K562 (cell line): ENCODE data around the gene AIG1.

Source experiments
- CBFB ChIP-seq: sonication (generic); formaldehyde crosslinking; IDR thresholded peaks from 2 replicates; pipeline ENCODE4 v1.4.0; 2020; ENCODE audit warnings: mild to moderate bottlenecking, missing genetic modification reagents
- CREB1 ChIP-seq, 2 experiments: sonication (generic) in 1 of 2; formaldehyde crosslinking in 1 of 2; IDR thresholded peaks; 2 replicates each; pipeline versions ENCODE4 v1.6.1 to v1.8.0; 2012 to 2022; ENCODE audit warnings: inconsistent platforms in 1 of 2, mild to moderate bottlenecking in 1 of 2, missing genetic modification reagents in 1 of 2, moderate library complexity in 1 of 2
- HDGF ChIP-seq: fragments of 450-650 bp; IDR thresholded peaks from 2 replicates; pipeline ENCODE4 v1.6.1; 2016
- KLF1 ChIP-seq: fragments of 450-650 bp; IDR thresholded peaks from 2 replicates; pipeline ENCODE4 v1.6.1; 2016; ENCODE audit warnings: missing genetic modification characterization, missing compliant biosample characterization
- MCM3 ChIP-seq: fragments of 450-650 bp; IDR thresholded peaks from 2 replicates; pipeline ENCODE4 v1.6.1; 2016
- MCM7 ChIP-seq, 2 experiments: fragments of 450-650 bp; IDR thresholded peaks; 2 replicates each; pipeline ENCODE4 v1.6.1; 2016 to 2018
- POLR2A ChIP-seq: fragments of 450-650 bp; conservative IDR thresholded peaks from 2 replicates; pipeline ENCODE4 v1.6.1; 2016
- POLR2AphosphoS5 ChIP-seq: IDR thresholded peaks from 2 replicates; pipeline ENCODE4 v1.6.1; 2011; ENCODE audit warnings: mild to moderate bottlenecking, low read depth, low read length, moderate library complexity; ENCODE audit not compliant: control insufficient read depth, insufficient read depth
- RAD51 ChIP-seq: fragments of 450-650 bp; IDR thresholded peaks from 2 replicates; pipeline ENCODE4 v1.7.1; 2016; ENCODE audit warnings: low read depth, mild to moderate bottlenecking, borderline replicate concordance
- RB1 ChIP-seq: fragments of 450-650 bp; IDR thresholded peaks from 2 replicates; pipeline ENCODE4 v1.6.1; 2017; ENCODE audit warnings: low read depth, mild to moderate bottlenecking
- TF ChIP-seq, protein P1 (sequence below): fragments of 450-650 bp; IDR thresholded peaks from 2 replicates; pipeline ENCODE4 v1.6.1; 2016; ENCODE audit warnings: antibody characterized with exemption
- TF ChIP-seq, protein P2 (sequence below), 3 experiments: IDR thresholded peaks in 2 of 3; conservative IDR thresholded peaks in 1 of 3; 2 replicates each; pipeline ENCODE4 v1.5.1; 2011 to 2012; ENCODE audit warnings: low read length in 3 of 3, mild to moderate bottlenecking in 3 of 3, control low read depth in 2 of 3, improper control_type of control experiment in 1 of 3, inconsistent platforms in 1 of 3, low read depth in 1 of 3, mixed read lengths in 1 of 3, moderate library complexity in 1 of 3; ENCODE audit not compliant: insufficient read depth in 2 of 3
- TF ChIP-seq, protein P3 (sequence below), 2 experiments: fragments of 450-650 bp; formaldehyde crosslinking in 1 of 2; IDR thresholded peaks; 2 replicates each; pipeline versions ENCODE4 v1.4.0 to v1.6.1; 2014 to 2020; ENCODE audit warnings: mild to moderate bottlenecking in 2 of 2, borderline replicate concordance in 1 of 2, low read depth in 1 of 2

DNA sequence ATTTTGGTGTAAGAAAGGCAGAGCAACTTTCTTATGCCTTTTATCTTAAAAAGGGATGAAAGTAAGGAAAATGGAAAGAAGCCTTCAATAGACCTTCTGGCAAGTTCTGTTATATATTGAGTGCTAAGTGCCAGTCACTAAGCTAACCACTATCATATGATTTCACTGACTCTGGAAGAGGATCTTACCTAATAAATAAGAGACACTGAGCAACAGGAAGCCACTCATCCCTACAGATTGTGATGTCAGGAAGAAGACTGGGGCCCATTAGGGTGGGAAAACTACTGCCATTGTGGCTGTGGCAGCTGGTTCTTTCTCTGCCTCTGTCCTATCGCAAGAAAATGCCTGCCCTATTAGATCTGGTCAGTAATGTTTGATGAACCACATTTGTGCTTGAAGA is 89.6 kb downstream of the AIG1 start:
- TF ChIP-seq RAD51 (no peak), POLR2AphosphoS5 (no peak), MCM3 (no peak), CBFB (CRISPR knock-in tag) (no peak), RB1 (no peak), KLF1 (no peak), POLR2A (no peak), HDGF (no peak), MCM7 (IDR thresholded peaks at IDR 0.05) (no peak), CREB1 (IDR thresholded peaks at IDR 0.05) (no peak), CREB1 (CRISPR knock-in tag; IDR thresholded peaks at IDR 0.05) (no peak)
- TF ChIP-seq, protein P1, sequence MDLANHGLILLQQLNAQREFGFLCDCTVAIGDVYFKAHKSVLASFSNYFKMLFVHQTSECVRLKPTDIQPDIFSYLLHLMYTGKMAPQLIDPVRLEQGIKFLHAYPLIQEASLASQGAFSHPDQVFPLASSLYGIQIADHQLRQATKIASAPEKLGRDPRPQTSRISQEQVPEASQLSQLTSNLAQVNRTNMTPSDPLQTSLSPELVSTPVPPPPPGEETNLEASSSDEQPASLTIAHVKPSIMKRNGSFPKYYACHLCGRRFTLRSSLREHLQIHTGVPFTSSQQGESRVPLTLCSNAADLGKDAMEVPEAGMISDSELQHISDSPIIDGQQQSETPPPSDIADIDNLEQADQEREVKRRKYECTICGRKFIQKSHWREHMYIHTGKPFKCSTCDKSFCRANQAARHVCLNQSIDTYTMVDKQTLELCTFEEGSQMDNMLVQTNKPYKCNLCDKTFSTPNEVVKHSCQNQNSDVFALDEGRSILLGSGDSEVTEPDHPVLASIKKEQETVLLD: no peak
- TF ChIP-seq, protein P2, sequence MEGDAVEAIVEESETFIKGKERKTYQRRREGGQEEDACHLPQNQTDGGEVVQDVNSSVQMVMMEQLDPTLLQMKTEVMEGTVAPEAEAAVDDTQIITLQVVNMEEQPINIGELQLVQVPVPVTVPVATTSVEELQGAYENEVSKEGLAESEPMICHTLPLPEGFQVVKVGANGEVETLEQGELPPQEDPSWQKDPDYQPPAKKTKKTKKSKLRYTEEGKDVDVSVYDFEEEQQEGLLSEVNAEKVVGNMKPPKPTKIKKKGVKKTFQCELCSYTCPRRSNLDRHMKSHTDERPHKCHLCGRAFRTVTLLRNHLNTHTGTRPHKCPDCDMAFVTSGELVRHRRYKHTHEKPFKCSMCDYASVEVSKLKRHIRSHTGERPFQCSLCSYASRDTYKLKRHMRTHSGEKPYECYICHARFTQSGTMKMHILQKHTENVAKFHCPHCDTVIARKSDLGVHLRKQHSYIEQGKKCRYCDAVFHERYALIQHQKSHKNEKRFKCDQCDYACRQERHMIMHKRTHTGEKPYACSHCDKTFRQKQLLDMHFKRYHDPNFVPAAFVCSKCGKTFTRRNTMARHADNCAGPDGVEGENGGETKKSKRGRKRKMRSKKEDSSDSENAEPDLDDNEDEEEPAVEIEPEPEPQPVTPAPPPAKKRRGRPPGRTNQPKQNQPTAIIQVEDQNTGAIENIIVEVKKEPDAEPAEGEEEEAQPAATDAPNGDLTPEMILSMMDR (IDR thresholded peaks at IDR 0.05 in 2 of 3, conservative IDR thresholded peaks at IDR 0.05 in 1 of 3; ENCODE audit: insufficient read depth in 2 of 3, low read depth in 1 of 3, low read length in 3 of 3): no peak
- TF ChIP-seq, protein P3, sequence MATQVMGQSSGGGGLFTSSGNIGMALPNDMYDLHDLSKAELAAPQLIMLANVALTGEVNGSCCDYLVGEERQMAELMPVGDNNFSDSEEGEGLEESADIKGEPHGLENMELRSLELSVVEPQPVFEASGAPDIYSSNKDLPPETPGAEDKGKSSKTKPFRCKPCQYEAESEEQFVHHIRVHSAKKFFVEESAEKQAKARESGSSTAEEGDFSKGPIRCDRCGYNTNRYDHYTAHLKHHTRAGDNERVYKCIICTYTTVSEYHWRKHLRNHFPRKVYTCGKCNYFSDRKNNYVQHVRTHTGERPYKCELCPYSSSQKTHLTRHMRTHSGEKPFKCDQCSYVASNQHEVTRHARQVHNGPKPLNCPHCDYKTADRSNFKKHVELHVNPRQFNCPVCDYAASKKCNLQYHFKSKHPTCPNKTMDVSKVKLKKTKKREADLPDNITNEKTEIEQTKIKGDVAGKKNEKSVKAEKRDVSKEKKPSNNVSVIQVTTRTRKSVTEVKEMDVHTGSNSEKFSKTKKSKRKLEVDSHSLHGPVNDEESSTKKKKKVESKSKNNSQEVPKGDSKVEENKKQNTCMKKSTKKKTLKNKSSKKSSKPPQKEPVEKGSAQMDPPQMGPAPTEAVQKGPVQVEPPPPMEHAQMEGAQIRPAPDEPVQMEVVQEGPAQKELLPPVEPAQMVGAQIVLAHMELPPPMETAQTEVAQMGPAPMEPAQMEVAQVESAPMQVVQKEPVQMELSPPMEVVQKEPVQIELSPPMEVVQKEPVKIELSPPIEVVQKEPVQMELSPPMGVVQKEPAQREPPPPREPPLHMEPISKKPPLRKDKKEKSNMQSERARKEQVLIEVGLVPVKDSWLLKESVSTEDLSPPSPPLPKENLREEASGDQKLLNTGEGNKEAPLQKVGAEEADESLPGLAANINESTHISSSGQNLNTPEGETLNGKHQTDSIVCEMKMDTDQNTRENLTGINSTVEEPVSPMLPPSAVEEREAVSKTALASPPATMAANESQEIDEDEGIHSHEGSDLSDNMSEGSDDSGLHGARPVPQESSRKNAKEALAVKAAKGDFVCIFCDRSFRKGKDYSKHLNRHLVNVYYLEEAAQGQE (IDR thresholded peaks at IDR 0.05; ENCODE audit: borderline replicate concordance): no peak
- TF ChIP-seq, protein P3 (CRISPR knock-in tag; IDR thresholded peaks at IDR 0.05; ENCODE audit: low read depth): no peak
